K562 (cell line): ENCODE data around the gene ZFP36. TPM values are rescaled to one million over a fixed set of nuclear protein-coding genes. Genes with fewer than 3 reads are reported as not detected.

Experiments
- ARID3A ChIP-seq: IDR thresholded peaks from 2 replicates; pipeline ENCODE4 v1.6.1; 2012; ENCODE audit warnings: low read depth, low read length, improper control_type of control experiment, borderline replicate concordance
- CCAR2 ChIP-seq: fragments of 200-400 bp; formaldehyde crosslinking; IDR thresholded peaks from 2 replicates; pipeline ENCODE4 v1.6.1; 2017; ENCODE audit warnings: mild to moderate bottlenecking, low read depth, low read length
- CHAMP1 ChIP-seq: fragments of 450-650 bp; IDR thresholded peaks from 2 replicates; pipeline ENCODE4 v1.6.1; 2016; ENCODE audit warnings: mild to moderate bottlenecking
- CREB3 ChIP-seq: fragments of 450-650 bp; conservative IDR thresholded peaks from 2 replicates; pipeline ENCODE4 v1.6.1; 2016; ENCODE audit warnings: missing genetic modification characterization, low read depth, mild to moderate bottlenecking, missing compliant biosample characterization, moderate library complexity
- CTBP1 ChIP-seq: fragments of 450-650 bp; IDR thresholded peaks from 2 replicates; pipeline ENCODE4 v1.6.1; 2016; ENCODE audit warnings: borderline replicate concordance
- ELF2 ChIP-seq: fragments of 250-450 bp; sonication (Bioruptor Pico); IDR thresholded peaks from 2 replicates; pipeline ENCODE4 v1.5.0; 2021; ENCODE audit warnings: mild to moderate bottlenecking
- HNRNPH1 ChIP-seq: fragments of 200-400 bp; formaldehyde crosslinking; optimal IDR thresholded peaks from 2 replicates; pipeline ENCODE3; 2017; ENCODE audit warnings: low read depth, mild to moderate bottlenecking, low read length, moderate library complexity
- HSF4 ChIP-seq: fragments of 250-450 bp; sonication (Bioruptor Pico); IDR thresholded peaks from 2 replicates; pipeline ENCODE4 v2.1.2; 2022; ENCODE audit warnings: mild to moderate bottlenecking, moderate library complexity, borderline replicate concordance
- JUN ChIP-seq, 2 experiments: sonication (generic) in 1 of 2; formaldehyde crosslinking in 1 of 2; IDR thresholded peaks; 2 replicates each; pipeline versions ENCODE4 v1.6.1 to v1.8.0; 2012 to 2022; ENCODE audit warnings: borderline replicate concordance in 2 of 2, mild to moderate bottlenecking in 2 of 2, improper control_type of control experiment in 1 of 2, low read depth in 1 of 2, low read length in 1 of 2, missing genetic modification reagents in 1 of 2
- NBN ChIP-seq: fragments of 450-650 bp; IDR thresholded peaks from 2 replicates; pipeline ENCODE4 v1.6.1; 2016; ENCODE audit warnings: low read depth, mild to moderate bottlenecking
- NCOA1 ChIP-seq: fragments of 450-650 bp; IDR thresholded peaks from 2 replicates; pipeline ENCODE4 v1.6.1; 2016; ENCODE audit warnings: low read depth
- RNF219 ChIP-seq: fragments of 250-450 bp; sonication (Bioruptor Pico); IDR thresholded peaks from 2 replicates; pipeline ENCODE4 v1.5.0; 2022; ENCODE audit warnings: mild to moderate bottlenecking
- SAFB2 ChIP-seq: fragments of 200-400 bp; formaldehyde crosslinking; IDR thresholded peaks from 2 replicates; pipeline ENCODE4 v1.6.1; 2018; ENCODE audit warnings: borderline replicate concordance, low read length, low read depth, moderate library complexity; ENCODE audit not compliant: severe bottlenecking
- SMAD2 ChIP-seq: fragments of 150-350 bp; IDR thresholded peaks from 2 replicates; pipeline ENCODE4 v1.6.1; 2014; ENCODE audit warnings: low read depth, mild to moderate bottlenecking, low read length
- TRIM28 ChIP-seq: fragments of 450-650 bp; IDR thresholded peaks from 2 replicates; pipeline ENCODE4 v1.6.1; 2017
- UBTF ChIP-seq, 2 experiments: IDR thresholded peaks; 2 replicates each; pipeline ENCODE4 v1.6.1; 2012; ENCODE audit warnings: improper control_type of control experiment in 2 of 2, low read depth in 2 of 2, low read length in 2 of 2, borderline replicate concordance in 1 of 2
- polyA plus RNA-seq, 8 experiments: library from polyadenylated mRNA; depleted of rRNA in 4 of 8; stranded (reverse) in 5 of 8; unstranded in 3 of 8; fragments of >200 nt; fragmentation: Nextera tagmentation in 2 of 8; fragmentation: Illumina TruSeq in 1 of 8; extraction: Ambion mirVana in 2 of 8; extraction: Trizol in 1 of 8; gene quantifications; 2 replicates each; pipeline versions ENCODE4 v1.2.1 to v1.2.3, GENCODE V29; 2011 to 2014; ENCODE audit warnings: inconsistent platforms in 1 of 8, missing spikeins in 1 of 8
- total RNA-seq, 7 experiments: library from RNA; depleted of rRNA in 6 of 7; stranded (reverse); fragments of >200 nt in 6 of 7; fragmentation: Illumina TruSeq in 2 of 7; extraction: Trizol in 2 of 7; gene quantifications; 2 replicates each; pipeline versions ENCODE4 v1.2.1 to v1.2.3, GENCODE V29; 2011 to 2021; ENCODE audit warnings: low replicate concordance in 1 of 7

The ZFP36 gene
- total and polyA plus RNA-seq, 9 of the 15 experiments (the other 6 are each of a cell fraction or from before 2014, with no cell fraction given): 1.0 to 20.1 (median 3.5) TPM

DNA sequence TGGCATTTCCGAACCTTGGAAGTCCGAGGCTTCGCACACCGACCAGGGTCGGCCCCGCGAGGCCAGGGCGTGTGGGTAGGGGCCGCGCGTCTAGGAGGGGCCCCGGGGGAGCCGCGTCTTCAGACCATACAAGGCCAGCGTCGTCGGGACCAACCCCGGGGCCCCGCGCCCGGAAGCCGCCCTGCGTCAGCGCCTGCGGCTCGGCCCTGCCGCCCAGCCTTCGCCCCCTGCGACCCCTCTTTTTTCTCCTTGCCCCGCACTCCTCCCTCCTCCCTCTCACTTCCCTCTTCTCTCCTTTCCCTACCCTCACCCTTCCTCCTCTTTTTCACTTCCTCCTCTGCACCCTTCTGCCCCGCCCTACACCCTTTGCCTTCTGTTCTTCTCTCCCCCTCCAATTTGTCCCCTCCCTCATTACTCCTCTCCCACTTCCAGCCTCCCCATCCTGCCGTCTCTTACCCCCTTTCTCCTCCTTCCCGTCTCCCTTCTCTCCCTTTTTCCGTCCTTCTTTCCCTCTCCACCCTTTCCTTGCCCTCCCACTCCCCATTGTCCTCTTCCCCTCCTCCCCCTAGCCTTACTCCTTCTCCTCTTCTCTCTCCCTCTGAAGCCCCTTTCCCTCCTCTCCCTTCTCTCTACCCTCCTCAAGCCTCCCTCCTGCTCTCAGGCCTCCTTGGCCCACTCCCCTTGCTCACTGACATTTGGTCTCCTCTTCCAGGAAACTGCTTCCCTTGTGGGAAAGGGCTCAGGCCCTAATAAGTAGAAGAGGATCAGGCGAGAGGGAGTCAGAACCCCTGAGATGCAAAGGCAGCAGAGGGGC lies 3.6 kb downstream of the ZFP36 start (continued):
- TF ChIP-seq CREB3 (tag) (no peak), HSF4 (CRISPR knock-in tag) (no peak), RNF219 (CRISPR knock-in tag) (no peak), ELF2 (no peak), NBN (peak; percentile 94), CTBP1 (peak; percentile 26; the same call in 1 of the 2 replicates), HNRNPH1 (no peak), SAFB2 (no peak), SMAD2 (no peak), TRIM28 (no peak), CCAR2 (no peak), UBTF (IDR thresholded peaks at IDR 0.05; ENCODE audit: borderline replicate concordance in 1 of 2, low read depth in 2 of 2, low read length in 2 of 2) (0 out of 4 replicates have a peak, but pooled peaks of 1 of the 2 experiments have one; percentile 51), ARID3A (no peak), JUN (IDR thresholded peaks at IDR 0.05; ENCODE audit: borderline replicate concordance, low read depth, low read length) (no peak), JUN (CRISPR knock-in tag; IDR thresholded peaks at IDR 0.05; ENCODE audit: borderline replicate concordance) (no peak), CHAMP1 (no peak), NCOA1 (peak; percentile 68)
